H1 (cell line): ENCODE results near the gene KCND3. TPM values are rescaled to one million over a fixed set of nuclear protein-coding genes. Genes with fewer than 3 reads are reported as not detected.

Source experiments
- CTCF ChIA-PET: fragments of 300-600 bp; sonication (Branson Sonifier 250); formaldehyde crosslinking; loops from one replicate; lab custom pipeline; 2021; ENCODE audit not compliant: partially characterized antibody; lab: Charles Lee
- POLR2A ChIA-PET: fragments of 300-600 bp; sonication (Branson Sonifier 250); formaldehyde crosslinking; loops from one replicate; lab custom pipeline; 2021; ENCODE audit warnings: inconsistent platforms; ENCODE audit not compliant: partially characterized antibody; lab: Charles Lee
- DNase-seq, 2 experiments: peaks; one replicate each; pipeline versions ENCODE4 v3.0.0 to v3.0.0-alpha.2; 2010 to 2022; ENCODE audit warnings: low spot score in 2 of 2, low read depth in 1 of 2, mixed read lengths in 1 of 2
- FAIRE-seq: peaks from 2 replicates; lab custom pipeline; 2011; peaks lifted over from hg19 to GRCh38; lab: Jason Lieb, UNC
- H2AFZ ChIP-seq: 2 replicates; pipeline ENCODE4 v1.8.1; 2012; ENCODE audit warnings: low read length, inconsistent platforms
- H2AK5ac ChIP-seq: 2 replicates; pipeline ENCODE4 v1.6.1; 2013; ENCODE audit warnings: low read depth, low read length
- H2BK120ac ChIP-seq: replicated peaks from 2 replicates; pipeline ENCODE3; 2013; ENCODE audit warnings: low read depth, low read length, inconsistent platforms
- H2BK12ac ChIP-seq: 2 replicates; pipeline ENCODE4 v1.6.1; 2013; ENCODE audit warnings: low read depth, low read length
- H2BK15ac ChIP-seq: 2 replicates; pipeline ENCODE4 v1.6.1; 2013; ENCODE audit warnings: low read length
- H2BK20ac ChIP-seq: 2 replicates; pipeline ENCODE4 v1.6.1; 2013; ENCODE audit warnings: low read length
- H2BK5ac ChIP-seq: 2 replicates; pipeline ENCODE4 v1.6.1; 2013; ENCODE audit warnings: low read depth, low read length
- H3K14ac ChIP-seq: 2 replicates; pipeline ENCODE4 v1.6.1; 2013; ENCODE audit warnings: inconsistent platforms; ENCODE audit not compliant: insufficient read length
- H3K18ac ChIP-seq: 2 replicates; pipeline ENCODE4 v1.6.1; 2013; ENCODE audit warnings: low read length; ENCODE audit errors: extremely low read depth
- H3K23ac ChIP-seq: 2 replicates; pipeline ENCODE4 v1.6.1; 2013; ENCODE audit warnings: inconsistent platforms; ENCODE audit not compliant: insufficient read length
- H3K23me2 ChIP-seq: 2 replicates; pipeline ENCODE4 v1.6.1; 2013; ENCODE audit warnings: low read depth, low read length
- H3K27ac ChIP-seq: 2 replicates; pipeline ENCODE4 v1.6.1; 2011; ENCODE audit warnings: low read depth, low read length, inconsistent platforms
- H3K27me3 ChIP-seq, 4 experiments: replicated peaks in 1 of 4; 1 replicate in 1 of 4; 2 replicates in 3 of 4; pipeline versions ENCODE4 v1.6.1 to v1.8.1; 2011 to 2013; ENCODE audit warnings: low read length in 3 of 4, mild to moderate bottlenecking in 3 of 4, inconsistent platforms in 2 of 4, mixed read lengths in 2 of 4, moderate library complexity in 1 of 4; ENCODE audit not compliant: control insufficient read depth in 3 of 4, insufficient read depth in 3 of 4; ENCODE audit errors: extremely low read depth in 1 of 4
- H3K36me3 ChIP-seq, 4 experiments: 2 replicates each; pipeline versions ENCODE4 v1.6.1 to v1.8.1; 2011 to 2013; ENCODE audit warnings: mild to moderate bottlenecking in 4 of 4, low read length in 3 of 4, moderate library complexity in 2 of 4, control low read depth in 1 of 4, inconsistent platforms in 1 of 4; ENCODE audit not compliant: insufficient read depth in 4 of 4, control insufficient read depth in 2 of 4
- H3K4ac ChIP-seq: replicated peaks from 2 replicates; pipeline ENCODE3; 2013; ENCODE audit warnings: low read length, low read depth, mixed read lengths, inconsistent platforms; ENCODE audit not compliant: insufficient read length
- H3K4me1 ChIP-seq, 4 experiments: replicated peaks in 1 of 4; 1 replicate in 1 of 4; 2 replicates in 3 of 4; pipeline versions ENCODE4 v1.6.1 to v1.8.1; 2011 to 2013; ENCODE audit warnings: low read length in 3 of 4, inconsistent platforms in 2 of 4, mixed read lengths in 1 of 4; ENCODE audit not compliant: insufficient read depth in 4 of 4, control insufficient read depth in 3 of 4
- H3K4me2 ChIP-seq, 2 experiments: 2 replicates each; pipeline versions ENCODE4 v1.6.1 to v1.8.1; 2011 to 2013; ENCODE audit warnings: low read depth in 2 of 2, low read length in 2 of 2, control low read depth in 1 of 2, inconsistent platforms in 1 of 2, mild to moderate bottlenecking in 1 of 2; ENCODE audit not compliant: insufficient read depth in 1 of 2
- H3K4me3 ChIP-seq, 4 experiments: fragments of 200-600, 300-600 bp in 1 of 4; sonication (generic), shearing (Covaris generic), sonication (Bioruptor Twin) in 1 of 4; 2 replicates each; pipeline versions ENCODE4 v1.5.1 to v1.8.1; 2011 to 2016; ENCODE audit warnings: low read length in 4 of 4, low read depth in 3 of 4, control low read depth in 2 of 4, inconsistent platforms in 2 of 4, mild to moderate bottlenecking in 2 of 4, mixed read lengths in 1 of 4, moderate library complexity in 1 of 4; ENCODE audit not compliant: insufficient read depth in 2 of 4; ENCODE audit errors: extremely low read depth in 1 of 4
- H3K56ac ChIP-seq: replicated peaks from 2 replicates; pipeline ENCODE3; 2013; ENCODE audit warnings: low read depth, mild to moderate bottlenecking, mixed read lengths, low read length, inconsistent platforms; ENCODE audit not compliant: insufficient read length
- H3K79me1 ChIP-seq: 2 replicates; pipeline ENCODE4 v1.6.1; 2013; ENCODE audit warnings: low read depth, low read length, control low read depth
- H3K79me2 ChIP-seq, 2 experiments: 2 replicates each; pipeline versions ENCODE4 v1.6.1 to v1.8.1; 2012 to 2013; ENCODE audit warnings: low read length in 2 of 2, mild to moderate bottlenecking in 2 of 2, inconsistent platforms in 1 of 2; ENCODE audit not compliant: insufficient read depth in 2 of 2, control insufficient read depth in 1 of 2
- H3K9ac ChIP-seq, 4 experiments: replicated peaks in 1 of 4; 1 replicate in 1 of 4; 2 replicates in 3 of 4; pipeline versions ENCODE4 v1.6.1 to v1.8.1; 2011 to 2013; ENCODE audit warnings: low read depth in 3 of 4, low read length in 3 of 4, control low read depth in 2 of 4, mild to moderate bottlenecking in 2 of 4, moderate library complexity in 2 of 4, inconsistent platforms in 1 of 4; ENCODE audit errors: extremely low read depth in 1 of 4
- H3K9me3 ChIP-seq, 2 experiments: 2 replicates each; pipeline versions ENCODE4 v1.6.1 to v1.8.1; 2012 to 2013; ENCODE audit warnings: mild to moderate bottlenecking in 2 of 2, moderate library complexity in 2 of 2, control low read depth in 1 of 2, inconsistent platforms in 1 of 2, low read depth in 1 of 2, low read length in 1 of 2, mixed read lengths in 1 of 2; ENCODE audit not compliant: insufficient read depth in 2 of 2
- H4K20me1 ChIP-seq, 2 experiments: replicated peaks in 1 of 2; 2 replicates each; pipeline versions ENCODE3 to v1.8.1; 2011 to 2013; ENCODE audit warnings: inconsistent platforms in 2 of 2, low read length in 2 of 2, mild to moderate bottlenecking in 1 of 2; ENCODE audit not compliant: insufficient read depth in 2 of 2, control insufficient read depth in 1 of 2
- H4K5ac ChIP-seq: 2 replicates; pipeline ENCODE4 v1.6.1; 2013; ENCODE audit warnings: low read length, low read depth, mixed read lengths, inconsistent platforms; ENCODE audit not compliant: insufficient read length
- H4K8ac ChIP-seq: 2 replicates; pipeline ENCODE4 v1.8.0; 2013; ENCODE audit warnings: mild to moderate bottlenecking, moderate library complexity, low read length, inconsistent platforms; ENCODE audit not compliant: insufficient read depth; ENCODE audit errors: extremely low read depth
- H4K91ac ChIP-seq: replicated peaks from 2 replicates; pipeline ENCODE3; 2013; ENCODE audit warnings: low read length, mixed read lengths, inconsistent platforms; ENCODE audit not compliant: insufficient read length
- GABPA ChIP-seq: IDR thresholded peaks from 2 replicates; pipeline ENCODE4 v1.6.1; 2011; ENCODE audit warnings: mild to moderate bottlenecking, low read length, moderate library complexity, borderline replicate concordance; ENCODE audit not compliant: insufficient read depth
- HDAC2 ChIP-seq, 2 experiments: fragments of 300-600 bp in 1 of 2; sonication (generic) in 1 of 2; IDR thresholded peaks; 2 replicates each; pipeline ENCODE4 v1.6.1; 2011 to 2012; ENCODE audit warnings: low read depth in 2 of 2, low read length in 2 of 2, mild to moderate bottlenecking in 2 of 2, moderate library complexity in 2 of 2, borderline replicate concordance in 1 of 2, inconsistent platforms in 1 of 2
- MAFK ChIP-seq: IDR thresholded peaks from 2 replicates; pipeline ENCODE4 v1.6.1; 2012; ENCODE audit warnings: low read depth, mild to moderate bottlenecking, improper control_type of control experiment, low read length
- PHF8 ChIP-seq: fragments of 200-600 bp; sonication (generic); conservative IDR thresholded peaks from 2 replicates; pipeline ENCODE4 v1.7.1; 2012; ENCODE audit warnings: low read depth, mild to moderate bottlenecking, inconsistent platforms, low read length, moderate library complexity
- POU5F1 ChIP-seq: IDR thresholded peaks from 2 replicates; pipeline ENCODE4 v1.6.1; 2011; ENCODE audit warnings: low read depth, mild to moderate bottlenecking, low read length, moderate library complexity
- RNF2 ChIP-seq: fragments of 200-900, 300-1000 bp; sonication (generic); IDR thresholded peaks from 2 replicates; pipeline ENCODE4 v1.7.1; 2016; ENCODE audit warnings: borderline replicate concordance, low read depth, mild to moderate bottlenecking, antibody characterized with exemption, low read length; ENCODE audit not compliant: poor library complexity, severe bottlenecking; ENCODE audit errors: missing control alignments
- SP4 ChIP-seq: IDR thresholded peaks from 2 replicates; pipeline ENCODE4 v1.6.1; 2012; ENCODE audit warnings: low read length, inconsistent platforms
- TEAD4 ChIP-seq: IDR thresholded peaks from 2 replicates; pipeline ENCODE4 v1.6.1; 2012; ENCODE audit warnings: low read depth, low read length, inconsistent platforms, mixed read lengths
- USF2 ChIP-seq: IDR thresholded peaks from 2 replicates; pipeline ENCODE4 v1.6.1; 2011; ENCODE audit warnings: low read length, improper control_type of control experiment
- ZNF274 ChIP-seq: IDR thresholded peaks from 2 replicates; pipeline ENCODE4 v1.7.0; 2012; ENCODE audit warnings: low read length, borderline replicate concordance; ENCODE audit errors: extremely low read depth
- WGBS, 2 experiments: shearing (Covaris generic) in 1 of 2; methylation state at CpG; one replicate each; pipeline versions ENCODE4 v1.1.6 to v1.1.7; 2013 to 2015; ENCODE audit warnings: low lambda C conversion rate in 2 of 2, mixed read lengths in 2 of 2, inconsistent platforms in 1 of 2, low coverage in 1 of 2, missing lambda C conversion rate in 1 of 2; ENCODE audit not compliant: insufficient replicate concordance in 2 of 2, insufficient coverage in 1 of 2, insufficient read length in 1 of 2; ENCODE audit errors: extremely low coverage in 1 of 2, missing lambda C conversion rate in 1 of 2; 5-methylcytosine and 5-hydroxymethylcytosine counted together
- polyA plus RNA-seq, 7 experiments: library from polyadenylated mRNA; depleted of rRNA in 3 of 7; stranded (reverse) in 5 of 7; unstranded in 2 of 7; fragments of >200 nt in 5 of 7; fragments of 200-250 nt in 2 of 7; gene quantifications; 1 replicate in 5 of 7; 2 replicates in 1 of 7; 4 replicates in 1 of 7; pipeline versions ENCODE4 v1.2.1 to v1.2.3, GENCODE V29; 2011 to 2013; ENCODE audit warnings: missing spikeins in 2 of 7, mixed read lengths in 2 of 7
- total RNA-seq: library from RNA; stranded (reverse); fragmentation: NEBNext Ultra II Directional; extraction: Animal tissue kit (Norgen Biotek cat#: 25700); gene quantifications from 2 replicates; pipeline ENCODE4 v1.2.1, GENCODE V29; 2021

KCND3 gene
- total and polyA plus RNA-seq, 2 of the 8 experiments (the other 6 are each of a cell fraction or from before 2014, with no cell fraction given), result 0.14 to 0.48 TPM

GRCh38 chr1:112026016-112026415, 36.5 kb upstream of the KCND3 start:
- DNase-seq (no peak), FAIRE-seq (no peak)
- TF ChIP-seq TEAD4, result no peak
- no peak for TF ChIP-seq HDAC2 (IDR thresholded peaks at IDR 0.05; ENCODE audit: borderline replicate concordance in 1 of 2, low read depth in 2 of 2, low read length in 2 of 2)
- no peak for TF ChIP-seq MAFK
- no peak for TF ChIP-seq ZNF274
- TF ChIP-seq PHF8, result no peak
- TF ChIP-seq SP4, result no peak
- TF ChIP-seq POU5F1, result no peak
- TF ChIP-seq RNF2, result no peak
- TF ChIP-seq GABPA, result no peak
- TF ChIP-seq USF2, result no peak
- Histone ChIP-seq H4K8ac (no peak overlapping the region), H3K23me2 (no peaks in the 10 kb centered on the region), H4K20me1 (no peaks in the 10 kb centered on the region), H4K91ac (no peak overlapping the region), H3K4me1 (no peaks in the 10 kb centered on the region), H3K27ac (no peak overlapping the region), H2BK5ac (no peak overlapping the region), H3K36me3 (no peaks in the 10 kb centered on the region), H3K56ac (no peak overlapping the region), H2BK120ac (no peak overlapping the region), H3K4me3 (no peak overlapping the region), H3K4ac (no peak overlapping the region), H3K79me1 (no peaks in the 10 kb centered on the region), H4K5ac (no peak overlapping the region), H3K18ac (no peak overlapping the region), H2BK15ac (no peak overlapping the region), H3K23ac (no peak overlapping the region), H3K79me2 (no peaks in the 10 kb centered on the region), H3K9me3 (no peaks in the 10 kb centered on the region), H3K9ac (no peak overlapping the region), H3K27me3 (no peaks in the 10 kb centered on the region), H2AFZ (no peak overlapping the region), H2AK5ac (no peak overlapping the region), H3K14ac (no peak overlapping the region), H2BK12ac (no peak overlapping the region), H2BK20ac (no peak overlapping the region), H3K4me2 (no peak overlapping the region)
- ChIA-PET POLR2A (interaction anchor here (1.0 kb wide), 1 partner anchor 18 kb away, joined by 3 read pairs; no protein-coding TSS in a partner anchor), CTCF (interaction anchor here (1.3 kb wide), 1 partner anchor 279 kb away, joined by 3 read pairs; no protein-coding TSS in a partner anchor)
- WGBS, 2 experiments, result 90% methylated on average over 5 of the region's 5 CpGs; no CpG with 5 or more reads in 1 of the 2 experiments
